Heart right ventricle (tissue), 16 donors: ENCODE data around the gene SLC35E1. TPM values are rescaled to one million over a fixed set of nuclear protein-coding genes. Genes with fewer than 3 reads are reported as not detected.
A peak's percentile ranks its signal among the peaks of the same experiment; 100 is the strongest.

Experiments used
- ATAC-seq, 8 donors: fragments of 200-7000 bp; cut with Tn5 transposase; one replicate each; pipeline ENCODE4 v1.9.1; 2020; ENCODE audit warnings: mild to moderate bottlenecking in 8 of 8, moderate library complexity in 8 of 8, moderate number of reproducible peaks in 1 of 8
- DNase-seq, 2 donors: peaks; one replicate each; pipeline ENCODE4 v3.0.0-alpha.2; 2020
- H3K27ac ChIP-seq, 10 donors: fragments of 200-600 bp; sonication (generic) in 2 of 10; one replicate each; pipeline versions ENCODE4 v1.5.0 to v1.8.0; 2020 to 2022; ENCODE audit warnings: mild to moderate bottlenecking in 3 of 10
- H3K27me3 ChIP-seq, 7 donors: fragments of 200-600 bp; one replicate each; pipeline ENCODE4 v1.8.0; 2021 to 2022; ENCODE audit warnings: mild to moderate bottlenecking in 2 of 7
- H3K36me3 ChIP-seq, 9 donors: fragments of 200-600 bp; sonication (generic) in 1 of 9; one replicate each; pipeline versions ENCODE4 v1.5.0 to v1.8.0; 2020 to 2022; ENCODE audit warnings: mild to moderate bottlenecking in 2 of 9
- H3K4me1 ChIP-seq, 9 donors: fragments of 200-600 bp; sonication (generic) in 1 of 9; one replicate each; pipeline versions ENCODE4 v1.5.0 to v1.8.0; 2020 to 2022; ENCODE audit warnings: mild to moderate bottlenecking in 4 of 9
- H3K4me3 ChIP-seq, 10 donors: fragments of 200-600 bp; sonication (generic) in 2 of 10; one replicate each; pipeline versions ENCODE4 v1.5.0 to v1.8.0; 2020 to 2022; ENCODE audit warnings: mild to moderate bottlenecking in 7 of 10, moderate library complexity in 2 of 10
- H3K9me3 ChIP-seq, 11 donors: fragments of 200-600 bp in 10 of 11; sonication (generic) in 2 of 11; one replicate each; pipeline versions ENCODE4 v1.5.0 to v1.8.0; 2013 to 2022; ENCODE audit warnings: mild to moderate bottlenecking in 2 of 11, control low read depth in 1 of 11, moderate library complexity in 1 of 11
- WGBS, 2 donors: extraction: QIAGEN DNeasy Blood & Tissue Kit; methylation state at CpG; one replicate each; pipeline ENCODE4 v1.1.7; 2013; ENCODE audit warnings: inconsistent platforms in 1 of 2; 5-methylcytosine and 5-hydroxymethylcytosine counted together
- intact Hi-C, 10 donors: fragments of 100-400 bp; cut with DNase I; formaldehyde crosslinking; loops; one replicate each; pipeline versions ENCODE4 v1.11.1 to v1.14.2; 2022
- polyA plus RNA-seq, 2 donors: library from polyadenylated mRNA; stranded (reverse); fragments of 200-250 nt; gene quantifications; one replicate each; pipeline ENCODE4 v1.2.3, GENCODE V29; 2013
- total RNA-seq, 10 donors: library from RNA; stranded (reverse); fragmentation: NEBNext Ultra II Directional in 3 of 10; extraction: Animal tissue kit (Norgen Biotek cat#: 25700) in 3 of 10; gene quantifications; one replicate each; pipeline versions ENCODE4 v1.2.1 to v1.2.4, GENCODE V29; 2021 to 2023
- TF ChIP-seq, protein P1 (sequence below), 9 donors: fragments of 200-600 bp; sonication (generic) in 2 of 9; IDR thresholded peaks; one replicate each; pipeline versions ENCODE4 v1.5.0 to v1.8.0; 2021 to 2022; ENCODE audit warnings: antibody characterized with exemption in 9 of 9, mild to moderate bottlenecking in 5 of 9, moderate library complexity in 1 of 9
- donor health status: Arrhythmogenic right ventricular cardiomyopathy.
- donor health status: ischemic (EF 13 %, LVEDD 7.1; RV severe dilation, severe dysfunction).
- donor health status: healthy with polysubstance abuse.
- donor health status: DM: no; HTN: yes; CAD: no.
- donor health status: DM: no; HTN: no; CAD: no.
- donor health status: ischemic (EF 25% LVEDD 6.9; RV normal size, moderate dysfunction).
- donor health status: ischemic (EF 25% LVEDD 5.7; RV mildly dilated, moderate dysfunction).
- donor health status: healthy.
- donor health status: DM: yes; HTN: yes; CAD: no.
- donor health status: Ischemic cardiomyopathy.
- donor health status: ischemic (EF 35%, LVEDD 5.7; RV mildly dilated, moderate dysfunction).
- donor health status: nonischemic (EF 11% LVEDD 7.7; RV severe dilation, severe dysfunction).
- donor health status: DM: yes; HTN: yes; CAD: no.
- donor health status: PGD.
- donor health status: ischemic (EF 29% LVEDD 5.4; RV normal size, mild dysfunction).
- donor health status: nonischemic (EF 23%, LVEDD 6.1; RV moderate dilation, normal function).

SLC35E1 gene
- total and polyA plus RNA-seq, 12 donors, result 20.8 to 29.0 (median 23.6) TPM

DNA sequence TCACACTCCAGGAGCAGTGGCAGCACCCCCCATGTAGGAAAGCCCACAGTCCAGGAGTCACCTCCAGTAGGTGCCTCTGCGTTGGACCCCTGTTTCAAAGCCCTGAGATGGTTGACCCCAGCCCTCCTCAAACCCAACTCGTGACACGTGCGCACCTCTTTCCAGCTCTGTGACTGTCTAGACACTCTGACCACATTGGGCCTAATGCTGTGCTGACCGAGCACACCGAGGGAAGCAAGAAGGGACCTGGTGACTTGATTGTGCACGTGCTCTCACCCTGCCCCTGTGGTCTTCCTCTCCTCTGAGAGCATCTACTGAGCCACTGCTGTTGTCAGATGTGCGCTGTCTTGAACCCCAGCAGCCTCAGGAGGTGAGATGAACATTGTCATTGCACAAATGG lies 22.9 kb upstream of the SLC35E1 start:
- ATAC-seq (no peak), DNase-seq (no peak)
- 91 to 94% methylated on average over 8 of the region's 8 CpGs for WGBS, 2 donors
- Histone ChIP-seq H3K9me3 (no peaks in the 10 kb centered on the region), H3K36me3 (peaks cover 0 to 3% (median 0%) of the 10 kb centered on the region in 9 donors), H3K4me1 (peaks cover 14 to 93% (median 57%) of the 10 kb centered on the region in 9 donors), H3K27ac (no peak overlapping the region), H3K4me3 (no peak overlapping the region), H3K27me3 (no peaks in the 10 kb centered on the region)
- intact Hi-C loops, result no loop called here
- TF ChIP-seq, protein P1, sequence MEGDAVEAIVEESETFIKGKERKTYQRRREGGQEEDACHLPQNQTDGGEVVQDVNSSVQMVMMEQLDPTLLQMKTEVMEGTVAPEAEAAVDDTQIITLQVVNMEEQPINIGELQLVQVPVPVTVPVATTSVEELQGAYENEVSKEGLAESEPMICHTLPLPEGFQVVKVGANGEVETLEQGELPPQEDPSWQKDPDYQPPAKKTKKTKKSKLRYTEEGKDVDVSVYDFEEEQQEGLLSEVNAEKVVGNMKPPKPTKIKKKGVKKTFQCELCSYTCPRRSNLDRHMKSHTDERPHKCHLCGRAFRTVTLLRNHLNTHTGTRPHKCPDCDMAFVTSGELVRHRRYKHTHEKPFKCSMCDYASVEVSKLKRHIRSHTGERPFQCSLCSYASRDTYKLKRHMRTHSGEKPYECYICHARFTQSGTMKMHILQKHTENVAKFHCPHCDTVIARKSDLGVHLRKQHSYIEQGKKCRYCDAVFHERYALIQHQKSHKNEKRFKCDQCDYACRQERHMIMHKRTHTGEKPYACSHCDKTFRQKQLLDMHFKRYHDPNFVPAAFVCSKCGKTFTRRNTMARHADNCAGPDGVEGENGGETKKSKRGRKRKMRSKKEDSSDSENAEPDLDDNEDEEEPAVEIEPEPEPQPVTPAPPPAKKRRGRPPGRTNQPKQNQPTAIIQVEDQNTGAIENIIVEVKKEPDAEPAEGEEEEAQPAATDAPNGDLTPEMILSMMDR (IDR thresholded peaks at IDR 0.05), result no peak

DNA sequence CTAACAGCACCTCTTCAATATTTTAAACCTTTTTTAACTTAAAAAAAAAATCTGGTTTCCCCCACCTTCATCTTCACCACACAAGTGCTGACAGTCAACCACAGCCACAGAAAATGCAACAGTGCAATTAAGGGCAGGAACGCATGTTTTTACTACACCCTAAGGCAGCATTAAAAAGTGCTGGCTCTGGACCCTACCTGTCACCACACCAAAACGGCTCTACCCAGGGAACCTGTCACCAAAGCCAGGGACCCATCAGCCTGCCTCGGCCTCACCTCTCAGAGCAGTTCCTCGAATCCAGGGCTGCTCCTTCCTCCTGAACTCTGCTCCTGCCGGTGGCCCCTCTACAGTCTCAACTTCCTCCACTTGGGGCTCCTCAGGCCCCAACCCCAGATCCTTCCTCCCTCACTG lies 22.5 kb upstream of the SLC35E1 start:
- intact Hi-C loops, result loop anchor here in 1 of 10 donors (5.0 kb wide), 1 partner anchor 33 kb away; the partner anchor contains the start of gene MED26
- H3K36me3 ChIP-seq, result peaks cover 0 to 3% (median 0%) of the 10 kb centered on the region in 9 donors
- H3K4me1 ChIP-seq, result peaks cover 14 to 97% (median 59%) of the 10 kb centered on the region in 9 donors
- WGBS, 2 donors, result 75 to 78% methylated on average over 5 of the region's 5 CpGs
- no peaks in the 10 kb centered on the region for H3K27me3 ChIP-seq
- TF ChIP-seq, protein P1 (IDR thresholded peaks at IDR 0.05), result no peak
- no peak for DNase-seq
- H3K9me3 ChIP-seq, result no peaks in the 10 kb centered on the region
- no peak overlapping the region for H3K27ac ChIP-seq
- H3K4me3 ChIP-seq, result no peak overlapping the region
- no peak for ATAC-seq

DNA sequence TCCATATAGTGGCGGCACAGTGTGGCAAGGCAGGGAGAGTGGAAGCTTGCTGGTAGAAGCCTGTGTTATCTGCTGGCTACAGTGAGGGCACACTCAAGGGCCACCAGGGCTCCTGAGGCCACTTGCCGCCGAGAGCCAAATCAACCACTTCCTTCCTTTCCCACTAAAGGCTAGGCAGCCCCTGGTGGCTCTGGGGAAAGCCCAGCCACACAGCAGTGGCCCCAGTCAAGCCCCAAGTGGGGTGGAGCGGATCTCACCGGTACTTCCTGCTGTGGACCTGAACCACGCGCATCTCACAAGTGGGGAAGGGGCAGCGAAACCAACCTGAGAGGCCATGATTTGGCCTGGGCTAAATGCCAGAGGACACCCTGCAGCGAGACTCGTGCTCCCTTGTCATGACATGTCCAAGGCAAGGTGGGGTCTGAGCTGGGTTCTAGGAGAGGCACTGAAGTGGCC lies 21.9 kb upstream of the SLC35E1 start:
- H3K4me1 ChIP-seq, result peaks cover 14 to 99% (median 61%) of the 10 kb centered on the region in 9 donors
- no peaks in the 10 kb centered on the region for H3K9me3 ChIP-seq
- intact Hi-C loops, result loop anchor here in 1 of 10 donors (5.0 kb wide), 1 partner anchor 33 kb away; the partner anchor contains the start of gene MED26
- peak in 4 of 8 donors; percentile 12 to 39 (median 26) for ATAC-seq
- H3K27me3 ChIP-seq, result no peaks in the 10 kb centered on the region
- peaks cover 0 to 3% (median 0%) of the 10 kb centered on the region in 9 donors for H3K36me3 ChIP-seq
- H3K27ac ChIP-seq, result no peak overlapping the region
- no peak for DNase-seq
- H3K4me3 ChIP-seq, result no peak overlapping the region
- TF ChIP-seq, protein P1 (IDR thresholded peaks at IDR 0.05), result no peak
- 64 to 68% methylated on average over 10 of the region's 10 CpGs for WGBS, 2 donors

DNA sequence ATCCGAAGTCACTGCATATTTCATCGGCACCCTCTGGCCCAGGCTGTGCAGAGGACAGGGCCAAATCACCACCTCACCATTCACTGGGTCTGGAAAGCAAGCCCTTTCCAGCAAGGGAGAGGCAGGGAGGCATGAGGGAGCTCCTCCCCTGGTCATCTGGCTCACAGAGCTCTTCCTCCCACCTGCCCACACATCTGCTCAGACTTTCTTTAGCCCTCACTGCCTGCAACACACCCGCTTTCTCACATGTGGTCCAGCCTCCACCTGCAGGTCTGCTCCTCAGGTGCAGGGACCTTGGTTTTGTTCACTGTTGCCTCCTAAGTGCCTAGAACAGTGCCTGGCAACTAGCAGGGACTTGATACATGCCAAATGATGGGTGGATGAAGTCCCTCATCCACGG lies 21.0 kb upstream of the SLC35E1 start:
- ATAC-seq (no peak), DNase-seq (no peak)
- intact Hi-C loops, result loop anchor here in 1 of 10 donors (5.0 kb wide), 1 partner anchor 34 kb away; the partner anchor contains the start of gene MED26
- Histone ChIP-seq H3K4me3 (no peak overlapping the region), H3K27me3 (no peaks in the 10 kb centered on the region), H3K9me3 (no peaks in the 10 kb centered on the region), H3K4me1 (peaks cover 18 to 99% (median 71%) of the 10 kb centered on the region in 9 donors), H3K27ac (no peak overlapping the region), H3K36me3 (peaks cover 0 to 3% (median 0%) of the 10 kb centered on the region in 9 donors)
- TF ChIP-seq, protein P1 (IDR thresholded peaks at IDR 0.05), result no peak
- WGBS, 2 donors, result 98% methylated on average over 4 of the region's 4 CpGs
